ENCODE data around the gene TSPAN31. TPM values are rescaled to one million over a fixed set of nuclear protein-coding genes. Genes with fewer than 3 reads are reported as not detected.

Gene TSPAN31
- total RNA-seq, 1 donor from 2014 or later, result 18.6 TPM

GRCh38 chr12:57777367-57777766, 32.5 kb downstream of the TSPAN31 start:
- H3K27ac ChIP-seq (ENCODE audit: low read depth, low read length), result no peak overlapping the region
- no peak overlapping the region for H3K4me3 Mint-ChIP-seq (ENCODE audit: unreplicated experiment)
- H3K4me1 ChIP-seq (ENCODE audit: insufficient read depth, low read length), result no peaks in the 10 kb centered on the region
- H3K27ac Mint-ChIP-seq (ENCODE audit: unreplicated experiment), result no peak overlapping the region
- peaks cover 6% of the 10 kb centered on the region for H3K79me2 ChIP-seq (ENCODE audit: insufficient read depth, low read length)
- H3K27me3 ChIP-seq (ENCODE audit: insufficient read depth, low read length), result no peaks in the 10 kb centered on the region
- DNase-seq (ENCODE audit: low read depth), result no peak
- peaks cover 7% of the 10 kb centered on the region for H3K36me3 ChIP-seq (ENCODE audit: insufficient read depth, low read length)
- H3K9me3 ChIP-seq (ENCODE audit: insufficient read depth, low read depth, low read length), result no peaks in the 10 kb centered on the region
- H3K27me3 Mint-ChIP-seq (ENCODE audit: low read depth, unreplicated experiment), result no peaks in the 10 kb centered on the region
- peaks cover 6% of the 10 kb centered on the region for H3K4me1 Mint-ChIP-seq (ENCODE audit: low read depth, unreplicated experiment)
- peaks cover 15% of the 10 kb centered on the region for H3K36me3 Mint-ChIP-seq (ENCODE audit: low read depth, unreplicated experiment)
- H3K4me3 ChIP-seq (ENCODE audit: insufficient read depth, low read depth, low read length), result no peak overlapping the region
- no peak overlapping the region for H2AFZ ChIP-seq (ENCODE audit: low read depth, low read length)
- FAIRE-seq, result no peak
- H4K20me1 ChIP-seq (ENCODE audit: insufficient read depth, low read length), result peaks cover 5% of the 10 kb centered on the region
- TF ChIP-seq EZH2 (IDR thresholded peaks at IDR 0.05; ENCODE audit: insufficient read depth, low read length), result no peak
- TF ChIP-seq, protein P1, sequence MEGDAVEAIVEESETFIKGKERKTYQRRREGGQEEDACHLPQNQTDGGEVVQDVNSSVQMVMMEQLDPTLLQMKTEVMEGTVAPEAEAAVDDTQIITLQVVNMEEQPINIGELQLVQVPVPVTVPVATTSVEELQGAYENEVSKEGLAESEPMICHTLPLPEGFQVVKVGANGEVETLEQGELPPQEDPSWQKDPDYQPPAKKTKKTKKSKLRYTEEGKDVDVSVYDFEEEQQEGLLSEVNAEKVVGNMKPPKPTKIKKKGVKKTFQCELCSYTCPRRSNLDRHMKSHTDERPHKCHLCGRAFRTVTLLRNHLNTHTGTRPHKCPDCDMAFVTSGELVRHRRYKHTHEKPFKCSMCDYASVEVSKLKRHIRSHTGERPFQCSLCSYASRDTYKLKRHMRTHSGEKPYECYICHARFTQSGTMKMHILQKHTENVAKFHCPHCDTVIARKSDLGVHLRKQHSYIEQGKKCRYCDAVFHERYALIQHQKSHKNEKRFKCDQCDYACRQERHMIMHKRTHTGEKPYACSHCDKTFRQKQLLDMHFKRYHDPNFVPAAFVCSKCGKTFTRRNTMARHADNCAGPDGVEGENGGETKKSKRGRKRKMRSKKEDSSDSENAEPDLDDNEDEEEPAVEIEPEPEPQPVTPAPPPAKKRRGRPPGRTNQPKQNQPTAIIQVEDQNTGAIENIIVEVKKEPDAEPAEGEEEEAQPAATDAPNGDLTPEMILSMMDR (IDR thresholded peaks at IDR 0.05; ENCODE audit: insufficient read depth, low read depth, low read length), result no peak
- no peaks in the 10 kb centered on the region for H3K9me3 Mint-ChIP-seq (ENCODE audit: unreplicated experiment)
- H3K9ac ChIP-seq (ENCODE audit: low read length), result no peak overlapping the region
- no peak overlapping the region for H3K4me2 ChIP-seq (ENCODE audit: low read length)

GRCh38 chr12:57777911-57778310, 33.1 kb downstream of the TSPAN31 start:
- H3K27ac Mint-ChIP-seq (ENCODE audit: unreplicated experiment), result no peak overlapping the region
- Histone ChIP-seq H3K79me2 (ENCODE audit: insufficient read depth, low read length) (peaks cover 9% of the 10 kb centered on the region), H3K27me3 (ENCODE audit: insufficient read depth, low read length) (no peaks in the 10 kb centered on the region), H3K4me3 (ENCODE audit: insufficient read depth, low read depth, low read length) (no peak overlapping the region), H3K9ac (ENCODE audit: low read length) (no peak overlapping the region), H3K4me2 (ENCODE audit: low read length) (no peak overlapping the region), H3K36me3 (ENCODE audit: insufficient read depth, low read length) (peaks cover 7% of the 10 kb centered on the region), H3K4me1 (ENCODE audit: insufficient read depth, low read length) (no peaks in the 10 kb centered on the region), H3K27ac (ENCODE audit: low read depth, low read length) (no peak overlapping the region), H4K20me1 (ENCODE audit: insufficient read depth, low read length) (peaks cover 5% of the 10 kb centered on the region), H3K9me3 (ENCODE audit: insufficient read depth, low read depth, low read length) (no peaks in the 10 kb centered on the region), H2AFZ (ENCODE audit: low read depth, low read length) (no peak overlapping the region)
- FAIRE-seq (no peak), DNase-seq (ENCODE audit: low read depth) (no peak)
- H3K27me3 Mint-ChIP-seq (ENCODE audit: low read depth, unreplicated experiment), result no peaks in the 10 kb centered on the region
- no peak for TF ChIP-seq EZH2 (IDR thresholded peaks at IDR 0.05; ENCODE audit: insufficient read depth, low read length)
- H3K4me1 Mint-ChIP-seq (ENCODE audit: low read depth, unreplicated experiment), result peaks cover 4% of the 10 kb centered on the region
- H3K4me3 Mint-ChIP-seq (ENCODE audit: unreplicated experiment), result no peak overlapping the region
- peaks cover 15% of the 10 kb centered on the region for H3K36me3 Mint-ChIP-seq (ENCODE audit: low read depth, unreplicated experiment)
- H3K9me3 Mint-ChIP-seq (ENCODE audit: unreplicated experiment), result no peaks in the 10 kb centered on the region

- Histone ChIP-seq H3K4me3 (ENCODE audit: insufficient read depth, low read depth, low read length) (no peak overlapping the region), H4K20me1 (ENCODE audit: insufficient read depth, low read length) (peaks cover 5% of the 10 kb centered on the region), H3K9ac (ENCODE audit: low read length) (no peak overlapping the region), H3K36me3 (ENCODE audit: insufficient read depth, low read length) (peaks cover 7% of the 10 kb centered on the region), H3K4me1 (ENCODE audit: insufficient read depth, low read length) (peaks cover 4% of the 10 kb centered on the region), H3K27ac (ENCODE audit: low read depth, low read length) (no peak overlapping the region), H3K9me3 (ENCODE audit: insufficient read depth, low read depth, low read length) (no peaks in the 10 kb centered on the region), H2AFZ (ENCODE audit: low read depth, low read length) (no peak overlapping the region), H3K79me2 (ENCODE audit: insufficient read depth, low read length) (peaks cover 18% of the 10 kb centered on the region), H3K27me3 (ENCODE audit: insufficient read depth, low read length) (no peaks in the 10 kb centered on the region), H3K4me2 (ENCODE audit: low read length) (no peak overlapping the region)
- Mint-ChIP-seq H3K27ac (ENCODE audit: unreplicated experiment) (no peak overlapping the region), H3K4me1 (ENCODE audit: low read depth, unreplicated experiment) (peaks cover 5% of the 10 kb centered on the region), H3K4me3 (ENCODE audit: unreplicated experiment) (no peak overlapping the region), H3K9me3 (ENCODE audit: unreplicated experiment) (no peaks in the 10 kb centered on the region), H3K36me3 (ENCODE audit: low read depth, unreplicated experiment) (peaks cover 12% of the 10 kb centered on the region), H3K27me3 (ENCODE audit: low read depth, unreplicated experiment) (no peaks in the 10 kb centered on the region)
- DNase-seq (ENCODE audit: low read depth) (no peak), FAIRE-seq (no peak)
- no peak for TF ChIP-seq EZH2 (IDR thresholded peaks at IDR 0.05; ENCODE audit: insufficient read depth, low read length)
- TF ChIP-seq, protein P1 (IDR thresholded peaks at IDR 0.05; ENCODE audit: insufficient read depth, low read depth, low read length), result no peak
These were observed 34.9 kb downstream of the TSPAN31 start for GRCh38 chr12:57779736-57780135.

Measured in astrocyte (in vitro differentiated cells and primary cell).